Measurements from ENCODE around the gene DCAF15.

- TF ChIP-seq POLR2A (IDR thresholded peaks at IDR 0.05; ENCODE audit: low read depth, low read length) (no peak), TAF1 (IDR thresholded peaks at IDR 0.05; ENCODE audit: borderline replicate concordance, low read depth, low read length) (no peak), POLR2AphosphoS5 (IDR thresholded peaks at IDR 0.05; ENCODE audit: low read depth, low read length) (no peak)
These were observed 22.4 kb upstream of the DCAF15 start for GRCh38 chr19:13929956-13930355.
